ENCODE results near the gene ZNF518A.

Gene ZNF518A

GRCh38 chr10:96129387-96130325, at the start of gene ZNF518A:
ZNF518A (plus strand) TSS chr10:96130297; CDS start chr10:96156323, 26,026 bp downstream.
- DNase-seq (ENCODE audit: low read depth): peak; percentile 58

GRCh38 chr10:96082153-96082552, 47.9 kb upstream of the ZNF518A start:
- no peak for DNase-seq (ENCODE audit: low read depth)

- no peak for DNase-seq (ENCODE audit: low read depth)
Observed at GRCh38 chr10:96082748-96083147, 47.3 kb upstream of the ZNF518A start.

GRCh38 chr10:96089116-96089515, 41.0 kb upstream of the ZNF518A start:
- DNase-seq (ENCODE audit: low read depth): no peak

- peak; percentile 78 for DNase-seq (ENCODE audit: low read depth)
Observed at GRCh38 chr10:96089670-96090462, 40.2 kb upstream of the ZNF518A start.

GRCh38 chr10:96090463-96090800, 39.7 kb upstream of the ZNF518A start:
- no peak for DNase-seq (ENCODE audit: low read depth)

GRCh38 chr10:96092999-96093767, 36.9 kb upstream of the ZNF518A start:
- no peak for DNase-seq (ENCODE audit: low read depth)

- DNase-seq (ENCODE audit: low read depth): no peak
Observed at GRCh38 chr10:96093948-96094347, 36.1 kb upstream of the ZNF518A start.

- DNase-seq (ENCODE audit: low read depth): no peak
Observed at GRCh38 chr10:96096958-96097357, 33.1 kb upstream of the ZNF518A start.

GRCh38 chr10:96097865-96098264, 32.2 kb upstream of the ZNF518A start:
- no peak for DNase-seq (ENCODE audit: low read depth)

- DNase-seq (ENCODE audit: low read depth): no peak
Observed at GRCh38 chr10:96107623-96108038, 22.5 kb upstream of the ZNF518A start.

- no peak for DNase-seq (ENCODE audit: low read depth)
Observed at GRCh38 chr10:96112531-96112930, 17.6 kb upstream of the ZNF518A start.

- no peak for DNase-seq (ENCODE audit: low read depth)
Observed at GRCh38 chr10:96118604-96119450, 11.3 kb upstream of the ZNF518A start.

- DNase-seq (ENCODE audit: low read depth): no peak
Observed at GRCh38 chr10:96122824-96123223, 7.3 kb upstream of the ZNF518A start.

- no peak for DNase-seq (ENCODE audit: low read depth)
Observed at GRCh38 chr10:96124230-96125141, 5.6 kb upstream of the ZNF518A start.

GRCh38 chr10:96125142-96125515, 5.0 kb upstream of the ZNF518A start:
- no peak for DNase-seq (ENCODE audit: low read depth)

- DNase-seq (ENCODE audit: low read depth): no peak
Observed at GRCh38 chr10:96130326-96130995, 364 bp downstream of the ZNF518A start.

GRCh38 chr10:96131621-96132020, 1.5 kb downstream of the ZNF518A start:
- DNase-seq (ENCODE audit: low read depth): no peak

- DNase-seq (ENCODE audit: low read depth): no peak
Observed at GRCh38 chr10:96133135-96133534, 3.0 kb downstream of the ZNF518A start.

GRCh38 chr10:96136810-96137209, 6.7 kb downstream of the ZNF518A start:
- DNase-seq (ENCODE audit: low read depth): no peak

Data from HS-27A (cell line).